ENCODE results near the gene ALDH1B1. TPM values are rescaled to one million over a fixed set of nuclear protein-coding genes. Genes with fewer than 3 reads are reported as not detected.
"Not testable (repeated sequence)": the region's sequence is repeated elsewhere in the genome, so short reads cannot be mapped to it uniquely, and the experiment has no call there.

ALDH1B1 gene
- total and polyA plus RNA-seq, 2 donors (not counting 1 experiment from before 2014, with no cell fraction given): 16.2 to 17.4 TPM

DNA sequence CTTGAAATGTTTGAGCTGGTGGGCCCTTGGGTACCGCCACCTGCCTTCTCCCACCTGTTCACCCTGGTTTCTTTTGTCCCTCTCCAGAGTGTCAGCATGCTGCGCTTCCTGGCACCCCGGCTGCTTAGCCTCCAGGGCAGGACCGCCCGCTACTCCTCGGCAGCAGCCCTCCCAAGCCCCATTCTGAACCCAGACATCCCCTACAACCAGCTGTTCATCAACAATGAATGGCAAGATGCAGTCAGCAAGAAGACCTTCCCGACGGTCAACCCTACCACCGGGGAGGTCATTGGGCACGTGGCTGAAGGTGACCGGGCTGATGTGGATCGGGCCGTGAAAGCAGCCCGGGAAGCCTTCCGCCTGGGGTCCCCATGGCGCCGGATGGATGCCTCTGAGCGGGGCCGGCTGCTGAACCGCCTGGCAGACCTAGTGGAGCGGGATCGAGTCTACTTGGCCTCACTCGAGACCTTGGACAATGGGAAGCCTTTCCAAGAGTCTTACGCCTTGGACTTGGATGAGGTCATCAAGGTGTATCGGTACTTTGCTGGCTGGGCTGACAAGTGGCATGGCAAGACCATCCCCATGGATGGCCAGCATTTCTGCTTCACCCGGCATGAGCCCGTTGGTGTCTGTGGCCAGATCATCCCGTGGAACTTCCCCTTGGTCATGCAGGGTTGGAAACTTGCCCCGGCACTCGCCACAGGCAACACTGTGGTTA, 3.3 kb downstream of the ALDH1B1 start:
- H2AFZ ChIP-seq (ENCODE audit: low read length): no peak overlapping the region
- peaks cover 2% of the 10 kb centered on the region for H3K4me1 ChIP-seq (ENCODE audit: control insufficient read depth, extremely low read depth, insufficient read depth, low read length)
- H4K20me1 ChIP-seq (ENCODE audit: control insufficient read depth, extremely low read depth, insufficient read depth, low read length): no peaks in the 10 kb centered on the region
- no peaks in the 10 kb centered on the region for H3K27me3 ChIP-seq (ENCODE audit: control insufficient read depth, insufficient read depth, low read length)
- no peak for DNase-seq (ENCODE audit: low read depth in 2 of 2)
- H3K4me3 ChIP-seq (replicated peaks in 1 of 4; ENCODE audit: control extremely low read depth in 1 of 4, insufficient read depth in 1 of 4, low read depth in 3 of 4, low read length in 4 of 4): no peak overlapping the region
- no peaks in the 10 kb centered on the region for H3K9me3 ChIP-seq (ENCODE audit: control insufficient read depth, insufficient read depth, low read depth, low read length)
- peaks cover 10% of the 10 kb centered on the region for H3K36me3 ChIP-seq (ENCODE audit: control insufficient read depth, insufficient read depth, low read length)
- TF ChIP-seq, protein P1, sequence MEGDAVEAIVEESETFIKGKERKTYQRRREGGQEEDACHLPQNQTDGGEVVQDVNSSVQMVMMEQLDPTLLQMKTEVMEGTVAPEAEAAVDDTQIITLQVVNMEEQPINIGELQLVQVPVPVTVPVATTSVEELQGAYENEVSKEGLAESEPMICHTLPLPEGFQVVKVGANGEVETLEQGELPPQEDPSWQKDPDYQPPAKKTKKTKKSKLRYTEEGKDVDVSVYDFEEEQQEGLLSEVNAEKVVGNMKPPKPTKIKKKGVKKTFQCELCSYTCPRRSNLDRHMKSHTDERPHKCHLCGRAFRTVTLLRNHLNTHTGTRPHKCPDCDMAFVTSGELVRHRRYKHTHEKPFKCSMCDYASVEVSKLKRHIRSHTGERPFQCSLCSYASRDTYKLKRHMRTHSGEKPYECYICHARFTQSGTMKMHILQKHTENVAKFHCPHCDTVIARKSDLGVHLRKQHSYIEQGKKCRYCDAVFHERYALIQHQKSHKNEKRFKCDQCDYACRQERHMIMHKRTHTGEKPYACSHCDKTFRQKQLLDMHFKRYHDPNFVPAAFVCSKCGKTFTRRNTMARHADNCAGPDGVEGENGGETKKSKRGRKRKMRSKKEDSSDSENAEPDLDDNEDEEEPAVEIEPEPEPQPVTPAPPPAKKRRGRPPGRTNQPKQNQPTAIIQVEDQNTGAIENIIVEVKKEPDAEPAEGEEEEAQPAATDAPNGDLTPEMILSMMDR (conservative IDR thresholded peaks at IDR 0.05 in 1 of 2, IDR thresholded peaks at IDR 0.05 in 1 of 2; ENCODE audit: low read depth in 1 of 2, low read length in 2 of 2): no peak
- TF ChIP-seq EZH2 (IDR thresholded peaks at IDR 0.05; ENCODE audit: low read length, missing control alignments): no peak
- no peak overlapping the region for H3K4me2 ChIP-seq (ENCODE audit: extremely low read depth, insufficient read depth, low read length)
- peaks cover 5% of the 10 kb centered on the region for H3K79me2 ChIP-seq (ENCODE audit: control insufficient read depth, insufficient read depth, low read length)
- no peak overlapping the region for H3K9ac ChIP-seq (ENCODE audit: insufficient read depth, low read length)
- H3K27ac ChIP-seq (ENCODE audit: insufficient read depth, low read length): no peak overlapping the region

DNA sequence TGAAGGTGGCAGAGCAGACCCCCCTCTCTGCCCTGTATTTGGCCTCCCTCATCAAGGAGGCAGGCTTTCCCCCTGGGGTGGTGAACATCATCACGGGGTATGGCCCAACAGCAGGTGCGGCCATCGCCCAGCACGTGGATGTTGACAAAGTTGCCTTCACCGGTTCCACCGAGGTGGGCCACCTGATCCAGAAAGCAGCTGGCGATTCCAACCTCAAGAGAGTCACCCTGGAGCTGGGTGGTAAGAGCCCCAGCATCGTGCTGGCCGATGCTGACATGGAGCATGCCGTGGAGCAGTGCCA, 3.8 kb downstream of the ALDH1B1 start:
- Histone ChIP-seq H3K9me3 (ENCODE audit: control insufficient read depth, insufficient read depth, low read depth, low read length) (no peaks in the 10 kb centered on the region), H4K20me1 (ENCODE audit: control insufficient read depth, extremely low read depth, insufficient read depth, low read length) (no peaks in the 10 kb centered on the region), H2AFZ (ENCODE audit: low read length) (no peak overlapping the region), H3K79me2 (ENCODE audit: control insufficient read depth, insufficient read depth, low read length) (peaks cover 5% of the 10 kb centered on the region), H3K27ac (ENCODE audit: insufficient read depth, low read length) (no peak overlapping the region), H3K27me3 (ENCODE audit: control insufficient read depth, insufficient read depth, low read length) (no peaks in the 10 kb centered on the region), H3K4me1 (ENCODE audit: control insufficient read depth, extremely low read depth, insufficient read depth, low read length) (peaks cover 2% of the 10 kb centered on the region), H3K4me3 (replicated peaks in 1 of 4; ENCODE audit: control extremely low read depth in 1 of 4, insufficient read depth in 1 of 4, low read depth in 3 of 4, low read length in 4 of 4) (no peak overlapping the region), H3K36me3 (ENCODE audit: control insufficient read depth, insufficient read depth, low read length) (peaks cover 10% of the 10 kb centered on the region), H3K4me2 (ENCODE audit: extremely low read depth, insufficient read depth, low read length) (no peak overlapping the region), H3K9ac (ENCODE audit: insufficient read depth, low read length) (no peak overlapping the region)
- no peak for DNase-seq (ENCODE audit: low read depth in 2 of 2)
- no peak for TF ChIP-seq EZH2 (IDR thresholded peaks at IDR 0.05; ENCODE audit: low read length, missing control alignments)
- TF ChIP-seq, protein P1 (conservative IDR thresholded peaks at IDR 0.05 in 1 of 2, IDR thresholded peaks at IDR 0.05 in 1 of 2; ENCODE audit: low read depth in 1 of 2, low read length in 2 of 2): no peak

DNA sequence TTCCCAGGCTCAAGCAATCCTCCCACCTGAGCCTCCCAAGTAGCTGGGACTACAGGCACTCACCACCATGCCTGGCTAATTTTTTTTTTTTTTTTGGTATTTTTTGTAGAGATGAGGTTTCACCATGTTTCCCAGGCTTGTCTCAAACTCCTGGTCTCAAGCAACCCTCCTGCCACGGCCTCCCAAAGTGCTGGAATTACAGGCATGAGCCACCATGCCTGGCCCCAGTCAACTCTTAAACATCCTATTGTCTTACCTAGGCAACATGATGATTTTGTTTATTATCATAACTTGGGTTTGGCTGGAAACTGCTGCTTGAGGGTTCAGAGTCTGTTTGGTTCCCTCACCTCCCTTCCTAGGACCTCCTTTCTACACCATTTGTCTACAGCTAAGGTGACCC, 6.7 kb downstream of the ALDH1B1 start:
- H3K27me3 ChIP-seq (ENCODE audit: control insufficient read depth, insufficient read depth, low read length); H3K36me3 ChIP-seq (ENCODE audit: control insufficient read depth, insufficient read depth, low read length); DNase-seq (ENCODE audit: low read depth in 2 of 2); H4K20me1 ChIP-seq (ENCODE audit: control insufficient read depth, extremely low read depth, insufficient read depth, low read length); H3K27ac ChIP-seq (ENCODE audit: insufficient read depth, low read length); H3K4me1 ChIP-seq (ENCODE audit: control insufficient read depth, extremely low read depth, insufficient read depth, low read length); H3K4me2 ChIP-seq (ENCODE audit: extremely low read depth, insufficient read depth, low read length); H3K79me2 ChIP-seq (ENCODE audit: control insufficient read depth, insufficient read depth, low read length); H3K9me3 ChIP-seq (ENCODE audit: control insufficient read depth, insufficient read depth, low read depth, low read length); H3K9ac ChIP-seq (ENCODE audit: insufficient read depth, low read length); H3K4me3 ChIP-seq (replicated peaks in 1 of 4; ENCODE audit: control extremely low read depth in 1 of 4, insufficient read depth in 1 of 4, low read depth in 3 of 4, low read length in 4 of 4); H2AFZ ChIP-seq (ENCODE audit: low read length): not testable (repeated sequence)

Data from fibroblast of lung (primary cell).